ENCODE results near the gene RAB7A. TPM values are rescaled to one million over a fixed set of nuclear protein-coding genes. Genes with fewer than 3 reads are reported as not detected.

RAB7A gene
- polyA plus RNA-seq, 3 donors: 192 to 261 (median 223) TPM

DNA sequence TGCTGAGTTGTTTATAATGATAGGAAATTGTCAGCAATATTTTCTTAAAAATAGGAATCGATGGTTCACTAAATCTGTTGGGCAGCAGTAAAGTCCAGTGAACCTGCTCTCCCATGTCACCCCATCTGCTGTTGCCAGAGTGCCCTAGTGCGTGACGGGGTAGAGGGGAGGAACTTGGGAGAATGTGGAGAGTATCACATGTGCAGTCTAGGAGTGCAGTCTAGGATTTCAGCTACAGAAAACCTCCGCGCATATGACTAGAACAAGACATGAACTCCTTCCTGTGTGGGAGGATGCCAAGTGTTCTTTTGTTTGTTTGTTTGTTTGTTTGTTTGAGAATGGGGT is 78.8 kb downstream of the RAB7A start:
- H3K79me2 ChIP-seq (ENCODE audit: insufficient read depth, low read length): peaks cover 82% of the 10 kb centered on the region
- no peak overlapping the region for H3K9ac ChIP-seq (ENCODE audit: insufficient read depth, low read length, poor library complexity, severe bottlenecking)
- no peak overlapping the region for H3K4me3 Mint-ChIP-seq
- no peak overlapping the region for H2AFZ ChIP-seq (ENCODE audit: insufficient read depth, low read depth, low read length, poor library complexity, severe bottlenecking)
- no peak for DNase-seq
- WGBS (ENCODE audit: insufficient coverage): no CpG with 5 or more reads among the region's 5 CpGs
- H3K27me3 ChIP-seq (ENCODE audit: control insufficient read depth in 2 of 2, insufficient read depth in 2 of 2, low read length in 2 of 2): no peaks in the 10 kb centered on the region
- H3K36me3 Mint-ChIP-seq: peaks cover 64 to 72% of the 10 kb centered on the region in 2 donors
- intact Hi-C loops (cut with micrococcal nuclease): loop anchor here in 1 of 2 donors (5.0 kb wide), 1 partner anchor 727 kb away; no protein-coding TSS in a partner anchor
- peak overlapping the region; percentile 93 to 94 for H3K27ac ChIP-seq (ENCODE audit: low read depth in 1 of 2, low read length in 2 of 2)
- TF ChIP-seq, protein P1, sequence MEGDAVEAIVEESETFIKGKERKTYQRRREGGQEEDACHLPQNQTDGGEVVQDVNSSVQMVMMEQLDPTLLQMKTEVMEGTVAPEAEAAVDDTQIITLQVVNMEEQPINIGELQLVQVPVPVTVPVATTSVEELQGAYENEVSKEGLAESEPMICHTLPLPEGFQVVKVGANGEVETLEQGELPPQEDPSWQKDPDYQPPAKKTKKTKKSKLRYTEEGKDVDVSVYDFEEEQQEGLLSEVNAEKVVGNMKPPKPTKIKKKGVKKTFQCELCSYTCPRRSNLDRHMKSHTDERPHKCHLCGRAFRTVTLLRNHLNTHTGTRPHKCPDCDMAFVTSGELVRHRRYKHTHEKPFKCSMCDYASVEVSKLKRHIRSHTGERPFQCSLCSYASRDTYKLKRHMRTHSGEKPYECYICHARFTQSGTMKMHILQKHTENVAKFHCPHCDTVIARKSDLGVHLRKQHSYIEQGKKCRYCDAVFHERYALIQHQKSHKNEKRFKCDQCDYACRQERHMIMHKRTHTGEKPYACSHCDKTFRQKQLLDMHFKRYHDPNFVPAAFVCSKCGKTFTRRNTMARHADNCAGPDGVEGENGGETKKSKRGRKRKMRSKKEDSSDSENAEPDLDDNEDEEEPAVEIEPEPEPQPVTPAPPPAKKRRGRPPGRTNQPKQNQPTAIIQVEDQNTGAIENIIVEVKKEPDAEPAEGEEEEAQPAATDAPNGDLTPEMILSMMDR (IDR thresholded peaks at IDR 0.05): no peak
- peaks cover 82% of the 10 kb centered on the region for H4K20me1 ChIP-seq (ENCODE audit: insufficient read depth, low read length)
- no peaks in the 10 kb centered on the region for H3K9me3 ChIP-seq (replicated peaks in 1 of 2; ENCODE audit: control insufficient read depth in 1 of 2, insufficient read depth in 1 of 2, low read length in 2 of 2)
- peaks cover 68 to 77% of the 10 kb centered on the region in 2 donors for H3K4me1 ChIP-seq (ENCODE audit: control insufficient read depth in 1 of 2, insufficient read depth in 2 of 2, low read length in 2 of 2)
- H3K4me2 ChIP-seq (replicated peaks; ENCODE audit: extremely low read depth, low read length, poor library complexity, severe bottlenecking): peak overlapping the region; percentile 70
- H3K4me1 Mint-ChIP-seq: peaks cover 82% of the 10 kb centered on the region
- peak overlapping the region in 1 of 3 experiments; percentile 68 for H3K4me3 ChIP-seq (replicated peaks in 1 of 3; ENCODE audit: low read depth in 2 of 3, low read length in 3 of 3)
- H3K36me3 ChIP-seq (replicated peaks in 1 of 2; ENCODE audit: control insufficient read depth in 1 of 2, insufficient read depth in 2 of 2, low read length in 2 of 2): peaks cover 34 to 42% of the 10 kb centered on the region in 2 donors
- H3K27ac Mint-ChIP-seq: peak overlapping the region; percentile 94 to 98 (median 96)
- no peaks in the 10 kb centered on the region for H3K9me3 Mint-ChIP-seq
- H3K27me3 Mint-ChIP-seq (ENCODE audit: low read depth in 3 of 3): no peaks in the 10 kb centered on the region

DNA sequence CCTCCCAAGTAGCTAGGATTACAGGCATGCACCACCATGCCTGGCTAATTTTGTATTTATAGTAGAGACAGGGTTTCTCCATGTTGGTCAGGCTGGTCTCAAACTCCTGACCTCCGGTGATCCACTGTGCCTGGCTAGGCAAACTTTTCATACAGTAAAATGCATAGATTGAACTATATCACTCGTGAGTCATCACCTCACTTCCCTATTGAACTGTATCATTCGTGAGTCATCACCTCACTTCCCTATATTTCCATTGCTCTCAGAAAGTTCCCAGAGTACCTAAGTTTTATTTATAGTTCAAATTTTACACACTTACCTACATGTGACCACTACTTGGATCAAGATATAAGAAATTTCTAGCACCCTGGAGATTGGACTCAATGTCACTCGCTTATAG is 79.8 kb downstream of the RAB7A start:
- H3K79me2 ChIP-seq (ENCODE audit: insufficient read depth, low read length): peaks cover 80% of the 10 kb centered on the region
- no peaks in the 10 kb centered on the region for H3K27me3 ChIP-seq (ENCODE audit: control insufficient read depth in 2 of 2, insufficient read depth in 2 of 2, low read length in 2 of 2)
- DNase-seq: peak; percentile 89 to 98 (median 95)
- Mint-ChIP-seq H3K9me3 (no peaks in the 10 kb centered on the region), H3K27ac (peak overlapping the region; percentile 94 to 98 (median 96)), H3K36me3 (peaks cover 61 to 72% of the 10 kb centered on the region in 2 donors), H3K4me1 (peaks cover 80% of the 10 kb centered on the region), H3K4me3 (no peak overlapping the region), H3K27me3 (ENCODE audit: low read depth in 3 of 3) (no peaks in the 10 kb centered on the region)
- peaks cover 32 to 39% of the 10 kb centered on the region in 2 donors for H3K36me3 ChIP-seq (replicated peaks in 1 of 2; ENCODE audit: control insufficient read depth in 1 of 2, insufficient read depth in 2 of 2, low read length in 2 of 2)
- H3K9ac ChIP-seq (ENCODE audit: insufficient read depth, low read length, poor library complexity, severe bottlenecking): peak overlapping the region; percentile 34
- H3K4me1 ChIP-seq (ENCODE audit: control insufficient read depth in 1 of 2, insufficient read depth in 2 of 2, low read length in 2 of 2): peaks cover 68 to 83% of the 10 kb centered on the region in 2 donors
- no peaks in the 10 kb centered on the region for H3K9me3 ChIP-seq (replicated peaks in 1 of 2; ENCODE audit: control insufficient read depth in 1 of 2, insufficient read depth in 1 of 2, low read length in 2 of 2)
- peak overlapping the region; percentile 70 for H3K4me2 ChIP-seq (replicated peaks; ENCODE audit: extremely low read depth, low read length, poor library complexity, severe bottlenecking)
- H3K27ac ChIP-seq (ENCODE audit: low read depth in 1 of 2, low read length in 2 of 2): peak overlapping the region; percentile 93 to 94
- H2AFZ ChIP-seq (ENCODE audit: insufficient read depth, low read depth, low read length, poor library complexity, severe bottlenecking): no peak overlapping the region
- intact Hi-C loops (cut with micrococcal nuclease): loop anchor here in 1 of 2 donors (5.0 kb wide), 1 partner anchor 728 kb away; no protein-coding TSS in a partner anchor
- 0% methylated on average over 1 of the region's 4 CpGs for WGBS (ENCODE audit: insufficient coverage)
- peak overlapping the region in 1 of 3 experiments; percentile 12 for H3K4me3 ChIP-seq (replicated peaks in 1 of 3; ENCODE audit: low read depth in 2 of 3, low read length in 3 of 3)
- TF ChIP-seq, protein P1 (IDR thresholded peaks at IDR 0.05): no peak
- H4K20me1 ChIP-seq (ENCODE audit: insufficient read depth, low read length): peaks cover 82% of the 10 kb centered on the region

All from CD14-positive monocyte (primary cell).